GM23248 (cell line): ENCODE results near the gene ADGRF5.

ENCODE experiments used
- EZH2 ChIP-seq: fragments of 200-600 bp; sonication (generic); IDR thresholded peaks from 2 replicates; pipeline ENCODE4 v1.6.1; 2018; ENCODE audit warnings: antibody characterized with exemption, mild to moderate bottlenecking; ENCODE audit not compliant: insufficient read depth, poor library complexity, severe bottlenecking
- EZH2phosphoT487 ChIP-seq: fragments of 200-600 bp; sonication (generic); IDR thresholded peaks from 2 replicates; pipeline ENCODE4 v1.6.1; 2018; ENCODE audit warnings: antibody characterized with exemption, moderate library complexity, mild to moderate bottlenecking, low read depth; ENCODE audit not compliant: insufficient read depth

GRCh38 chr6:46963039-46963438 is 41.3 kb upstream of the ADGRF5 start:
- TF ChIP-seq EZH2: no peak
- no peak for TF ChIP-seq EZH2phosphoT487
